ENCODE results near the gene DNAH2.

DNAH2 gene

GRCh38 chr17:7715936-7716886 is 1.3 kb upstream of the DNAH2 start:
- TF ChIP-seq TARDBP (IDR thresholded peaks at IDR 0.05): no peak
- POLR2A ChIA-PET: interaction anchor here (0.6 to 3.1 kb wide), 8 partner anchors 10 to 156 kb away, joined by 3 to 19 read pairs (median 4); partner anchors contain the start of genes FXR2 and TP53
- no peak for DNase-seq (ENCODE audit: extremely low spot score)
- CTCF ChIA-PET: interaction anchor here (0.7 to 1.9 kb wide), 6 partner anchors 9 to 123 kb away, joined by 3 to 9 read pairs (median 5); partner anchors contain the start of gene ATP1B2

- TF ChIP-seq PKNOX1 (IDR thresholded peaks at IDR 0.05): no peak
- no peak for TF ChIP-seq ELF4 (IDR thresholded peaks at IDR 0.05)
- no peak for TF ChIP-seq SP1 (IDR thresholded peaks at IDR 0.05)
- no peak for TF ChIP-seq ZNF384 (IDR thresholded peaks at IDR 0.05)
- no peak for TF ChIP-seq SUZ12 (IDR thresholded peaks at IDR 0.05)
- TF ChIP-seq NFRKB (IDR thresholded peaks at IDR 0.05): no peak
- TF ChIP-seq LEF1 (IDR thresholded peaks at IDR 0.05; ENCODE audit: borderline replicate concordance): no peak
- TF ChIP-seq CTBP1 (IDR thresholded peaks at IDR 0.05; ENCODE audit: borderline replicate concordance): no peak
- no peak for TF ChIP-seq L3MBTL2 (conservative IDR thresholded peaks at IDR 0.05)
- no peak for TF ChIP-seq TARDBP (IDR thresholded peaks at IDR 0.05)
- no peak for TF ChIP-seq HDGF (IDR thresholded peaks at IDR 0.05; ENCODE audit: borderline replicate concordance)
- TF ChIP-seq BHLHE40 (IDR thresholded peaks at IDR 0.05; ENCODE audit: borderline replicate concordance): no peak
- TF ChIP-seq ARNT (IDR thresholded peaks at IDR 0.05): no peak
- no peak for TF ChIP-seq FOXM1 (IDR thresholded peaks at IDR 0.05; ENCODE audit: borderline replicate concordance)
- TF ChIP-seq FOXA1 (IDR thresholded peaks at IDR 0.05): no peak
- no peak for TF ChIP-seq FOXK2 (IDR thresholded peaks at IDR 0.05)
- POLR2A ChIA-PET: interaction anchor here (1.0 to 3.1 kb wide), 4 partner anchors 12 to 103 kb away, joined by 3 to 19 read pairs (median 10); partner anchors contain the start of genes FXR2 and TP53
- no peak for DNase-seq (ENCODE audit: extremely low spot score)
- CTCF ChIA-PET: interaction anchor here (0.6 to 1.9 kb wide), 4 partner anchors 13 to 86 kb away, joined by 3 to 9 read pairs (median 3); partner anchors contain the start of genes EFNB3 and TP53
Measured at GRCh38 chr17:7717756-7718350, 309 bp downstream of the DNAH2 start.

- DNase-seq (ENCODE audit: extremely low spot score): no peak
- ChIA-PET POLR2A (interaction anchor here (2.3 kb wide), 1 partner anchor 32 kb away, joined by 7 read pairs; the partner anchor contains the start of gene TP53), CTCF (no interaction called here)
- TF ChIP-seq ZNF384 (IDR thresholded peaks at IDR 0.05): no peak
- no peak for TF ChIP-seq TARDBP (IDR thresholded peaks at IDR 0.05)
- no peak for TF ChIP-seq L3MBTL2 (conservative IDR thresholded peaks at IDR 0.05)
- no peak for TF ChIP-seq FOXA1 (IDR thresholded peaks at IDR 0.05)
- TF ChIP-seq SP1 (IDR thresholded peaks at IDR 0.05): no peak
- TF ChIP-seq LEF1 (IDR thresholded peaks at IDR 0.05; ENCODE audit: borderline replicate concordance): no peak
- no peak for TF ChIP-seq NFRKB (IDR thresholded peaks at IDR 0.05)
- TF ChIP-seq ELF4 (IDR thresholded peaks at IDR 0.05): no peak
- TF ChIP-seq ARNT (IDR thresholded peaks at IDR 0.05): no peak
- no peak for TF ChIP-seq FOXK2 (IDR thresholded peaks at IDR 0.05)
- TF ChIP-seq PKNOX1 (IDR thresholded peaks at IDR 0.05): no peak
Measured at GRCh38 chr17:7719661-7720060, 2.1 kb downstream of the DNAH2 start.

GRCh38 chr17:7720125-7720524 is 2.6 kb downstream of the DNAH2 start:
- no peak for DNase-seq (ENCODE audit: extremely low spot score)
- POLR2A ChIA-PET: interaction anchor here (2.3 kb wide), 1 partner anchor 33 kb away, joined by 7 read pairs; the partner anchor contains the start of gene TP53
- CTCF ChIA-PET: no interaction called here
- TF ChIP-seq ZNF384 (IDR thresholded peaks at IDR 0.05) (no peak), FOXA1 (IDR thresholded peaks at IDR 0.05) (no peak), BHLHE40 (IDR thresholded peaks at IDR 0.05; ENCODE audit: borderline replicate concordance) (no peak), ELF4 (IDR thresholded peaks at IDR 0.05) (no peak)

GRCh38 chr17:7721612-7722011 is 4.1 kb downstream of the DNAH2 start:
- no peak for DNase-seq (ENCODE audit: extremely low spot score)
- ChIA-PET CTCF (interaction anchor here (1.1 kb wide), 1 partner anchor 34 kb away, joined by 3 read pairs; the partner anchor contains the start of gene WRAP53), POLR2A (interaction anchor here (0.8 to 1.0 kb wide), 2 partner anchors 34 to 136 kb away, joined by 3 read pairs; partner anchors contain the start of genes CYB5D1, NAA38 and TP53)
- TF ChIP-seq BHLHE40 (IDR thresholded peaks at IDR 0.05; ENCODE audit: borderline replicate concordance) (no peak), LEF1 (IDR thresholded peaks at IDR 0.05; ENCODE audit: borderline replicate concordance) (no peak), ARNT (IDR thresholded peaks at IDR 0.05) (no peak), FOXA1 (IDR thresholded peaks at IDR 0.05) (no peak), SP1 (IDR thresholded peaks at IDR 0.05) (no peak), FOXK2 (IDR thresholded peaks at IDR 0.05) (no peak), SUZ12 (IDR thresholded peaks at IDR 0.05) (no peak)

DNA sequence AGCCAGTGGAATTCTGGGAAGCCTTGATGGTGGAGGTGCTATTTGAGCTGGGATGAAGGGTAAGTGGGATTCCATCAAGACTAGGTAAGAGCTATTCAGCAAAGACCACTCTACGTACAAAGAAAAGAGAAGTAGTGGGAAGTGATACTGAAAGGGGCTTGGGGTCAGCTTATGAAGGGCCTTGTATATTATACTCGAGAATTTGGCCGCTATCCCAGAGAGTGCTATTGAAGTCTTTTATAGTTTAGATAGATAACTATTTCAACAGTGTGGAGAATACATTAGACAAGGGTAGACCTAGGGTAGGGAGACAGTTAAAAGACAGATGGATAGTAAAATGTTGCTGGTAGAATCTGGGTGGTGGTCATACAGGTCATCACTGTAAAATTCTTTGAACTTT is 10.3 kb downstream of the DNAH2 start:
- POLR2A ChIA-PET: interaction anchor here (0.5 kb wide), 1 partner anchor 1849 kb away, joined by 3 read pairs; the partner anchor contains the start of gene CFAP52
- CTCF ChIA-PET: no interaction called here
- no peak for DNase-seq (ENCODE audit: extremely low spot score)
- TF ChIP-seq FOXK2 (IDR thresholded peaks at IDR 0.05): no peak
- no peak for TF ChIP-seq CTBP1 (IDR thresholded peaks at IDR 0.05; ENCODE audit: borderline replicate concordance)
- TF ChIP-seq HDGF (IDR thresholded peaks at IDR 0.05; ENCODE audit: borderline replicate concordance): no peak
- no peak for TF ChIP-seq PKNOX1 (IDR thresholded peaks at IDR 0.05)
- no peak for TF ChIP-seq SP1 (IDR thresholded peaks at IDR 0.05)
- TF ChIP-seq ZNF384 (IDR thresholded peaks at IDR 0.05): no peak
- no peak for TF ChIP-seq TARDBP (IDR thresholded peaks at IDR 0.05)
- TF ChIP-seq L3MBTL2 (conservative IDR thresholded peaks at IDR 0.05): no peak
- no peak for TF ChIP-seq BHLHE40 (IDR thresholded peaks at IDR 0.05; ENCODE audit: borderline replicate concordance)
- TF ChIP-seq LEF1 (IDR thresholded peaks at IDR 0.05; ENCODE audit: borderline replicate concordance): no peak

All from HEK293T (cell line).